ENCODE data around the gene ATG7.

- TF ChIP-seq SMC3 (IDR thresholded peaks at IDR 0.05) (no peak), KDM1A (IDR thresholded peaks at IDR 0.05; ENCODE audit: low read depth) (no peak), MAFK (IDR thresholded peaks at IDR 0.05; ENCODE audit: partially characterized antibody) (no peak), EP300 (IDR thresholded peaks at IDR 0.05) (no peak), CTCF (IDR thresholded peaks at IDR 0.05) (no peak), KDM5A (IDR thresholded peaks at IDR 0.05) (no peak), POLR2AphosphoS2 (conservative IDR thresholded peaks at IDR 0.05; ENCODE audit: low read length) (no peak)
- TF ChIP-seq, protein P1, sequence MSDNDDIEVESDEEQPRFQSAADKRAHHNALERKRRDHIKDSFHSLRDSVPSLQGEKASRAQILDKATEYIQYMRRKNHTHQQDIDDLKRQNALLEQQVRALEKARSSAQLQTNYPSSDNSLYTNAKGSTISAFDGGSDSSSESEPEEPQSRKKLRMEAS (IDR thresholded peaks at IDR 0.05): no peak
- TF ChIP-seq, protein P2, sequence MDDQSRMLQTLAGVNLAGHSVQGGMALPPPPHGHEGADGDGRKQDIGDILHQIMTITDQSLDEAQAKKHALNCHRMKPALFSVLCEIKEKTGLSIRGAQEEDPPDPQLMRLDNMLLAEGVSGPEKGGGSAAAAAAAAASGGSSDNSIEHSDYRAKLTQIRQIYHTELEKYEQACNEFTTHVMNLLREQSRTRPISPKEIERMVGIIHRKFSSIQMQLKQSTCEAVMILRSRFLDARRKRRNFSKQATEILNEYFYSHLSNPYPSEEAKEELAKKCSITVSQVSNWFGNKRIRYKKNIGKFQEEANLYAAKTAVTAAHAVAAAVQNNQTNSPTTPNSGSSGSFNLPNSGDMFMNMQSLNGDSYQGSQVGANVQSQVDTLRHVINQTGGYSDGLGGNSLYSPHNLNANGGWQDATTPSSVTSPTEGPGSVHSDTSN (IDR thresholded peaks at IDR 0.05): no peak
- TF ChIP-seq, protein P3, sequence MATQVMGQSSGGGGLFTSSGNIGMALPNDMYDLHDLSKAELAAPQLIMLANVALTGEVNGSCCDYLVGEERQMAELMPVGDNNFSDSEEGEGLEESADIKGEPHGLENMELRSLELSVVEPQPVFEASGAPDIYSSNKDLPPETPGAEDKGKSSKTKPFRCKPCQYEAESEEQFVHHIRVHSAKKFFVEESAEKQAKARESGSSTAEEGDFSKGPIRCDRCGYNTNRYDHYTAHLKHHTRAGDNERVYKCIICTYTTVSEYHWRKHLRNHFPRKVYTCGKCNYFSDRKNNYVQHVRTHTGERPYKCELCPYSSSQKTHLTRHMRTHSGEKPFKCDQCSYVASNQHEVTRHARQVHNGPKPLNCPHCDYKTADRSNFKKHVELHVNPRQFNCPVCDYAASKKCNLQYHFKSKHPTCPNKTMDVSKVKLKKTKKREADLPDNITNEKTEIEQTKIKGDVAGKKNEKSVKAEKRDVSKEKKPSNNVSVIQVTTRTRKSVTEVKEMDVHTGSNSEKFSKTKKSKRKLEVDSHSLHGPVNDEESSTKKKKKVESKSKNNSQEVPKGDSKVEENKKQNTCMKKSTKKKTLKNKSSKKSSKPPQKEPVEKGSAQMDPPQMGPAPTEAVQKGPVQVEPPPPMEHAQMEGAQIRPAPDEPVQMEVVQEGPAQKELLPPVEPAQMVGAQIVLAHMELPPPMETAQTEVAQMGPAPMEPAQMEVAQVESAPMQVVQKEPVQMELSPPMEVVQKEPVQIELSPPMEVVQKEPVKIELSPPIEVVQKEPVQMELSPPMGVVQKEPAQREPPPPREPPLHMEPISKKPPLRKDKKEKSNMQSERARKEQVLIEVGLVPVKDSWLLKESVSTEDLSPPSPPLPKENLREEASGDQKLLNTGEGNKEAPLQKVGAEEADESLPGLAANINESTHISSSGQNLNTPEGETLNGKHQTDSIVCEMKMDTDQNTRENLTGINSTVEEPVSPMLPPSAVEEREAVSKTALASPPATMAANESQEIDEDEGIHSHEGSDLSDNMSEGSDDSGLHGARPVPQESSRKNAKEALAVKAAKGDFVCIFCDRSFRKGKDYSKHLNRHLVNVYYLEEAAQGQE (IDR thresholded peaks at IDR 0.05): no peak
Measured at GRCh38 chr3:11407644-11408043, 135.4 kb downstream of the ATG7 start.

All from A549 (cell line).